ENCODE results near the gene ZBED4.
A peak's percentile ranks its signal among the peaks of the same experiment; 100 is the strongest.

ZBED4 gene

DNA sequence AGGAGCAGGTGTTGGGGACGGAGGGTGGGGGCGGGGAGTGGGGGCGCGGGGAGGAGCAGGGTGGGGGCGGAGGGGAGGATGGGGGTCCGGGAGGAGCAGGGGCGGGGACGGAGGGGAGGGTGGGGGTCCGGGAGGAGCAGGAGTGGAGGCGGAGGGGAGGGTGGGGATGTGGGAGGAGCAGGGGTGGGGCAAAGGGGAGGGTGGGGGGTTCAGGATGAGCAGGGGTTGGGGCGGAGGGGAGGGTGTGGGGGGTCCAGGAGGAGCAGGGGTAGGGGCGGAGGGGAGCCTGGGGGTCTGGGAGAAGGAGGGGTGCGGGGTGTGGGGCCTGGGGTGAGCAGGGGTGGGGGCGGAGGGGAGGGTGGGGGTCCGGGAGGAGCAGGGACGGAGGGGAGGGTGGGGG is 81.9 kb downstream of the ZBED4 start:
- in situ Hi-C loops (cut with HindIII; ENCODE audit: low sequenced_read_pairs), result no loop called here
- DNase-seq (ENCODE audit: low read depth, low spot score), result no peak
- TF ChIP-seq, protein P1, sequence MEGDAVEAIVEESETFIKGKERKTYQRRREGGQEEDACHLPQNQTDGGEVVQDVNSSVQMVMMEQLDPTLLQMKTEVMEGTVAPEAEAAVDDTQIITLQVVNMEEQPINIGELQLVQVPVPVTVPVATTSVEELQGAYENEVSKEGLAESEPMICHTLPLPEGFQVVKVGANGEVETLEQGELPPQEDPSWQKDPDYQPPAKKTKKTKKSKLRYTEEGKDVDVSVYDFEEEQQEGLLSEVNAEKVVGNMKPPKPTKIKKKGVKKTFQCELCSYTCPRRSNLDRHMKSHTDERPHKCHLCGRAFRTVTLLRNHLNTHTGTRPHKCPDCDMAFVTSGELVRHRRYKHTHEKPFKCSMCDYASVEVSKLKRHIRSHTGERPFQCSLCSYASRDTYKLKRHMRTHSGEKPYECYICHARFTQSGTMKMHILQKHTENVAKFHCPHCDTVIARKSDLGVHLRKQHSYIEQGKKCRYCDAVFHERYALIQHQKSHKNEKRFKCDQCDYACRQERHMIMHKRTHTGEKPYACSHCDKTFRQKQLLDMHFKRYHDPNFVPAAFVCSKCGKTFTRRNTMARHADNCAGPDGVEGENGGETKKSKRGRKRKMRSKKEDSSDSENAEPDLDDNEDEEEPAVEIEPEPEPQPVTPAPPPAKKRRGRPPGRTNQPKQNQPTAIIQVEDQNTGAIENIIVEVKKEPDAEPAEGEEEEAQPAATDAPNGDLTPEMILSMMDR (IDR thresholded peaks at IDR 0.05; ENCODE audit: low read depth, low read length), result no peak

DNA sequence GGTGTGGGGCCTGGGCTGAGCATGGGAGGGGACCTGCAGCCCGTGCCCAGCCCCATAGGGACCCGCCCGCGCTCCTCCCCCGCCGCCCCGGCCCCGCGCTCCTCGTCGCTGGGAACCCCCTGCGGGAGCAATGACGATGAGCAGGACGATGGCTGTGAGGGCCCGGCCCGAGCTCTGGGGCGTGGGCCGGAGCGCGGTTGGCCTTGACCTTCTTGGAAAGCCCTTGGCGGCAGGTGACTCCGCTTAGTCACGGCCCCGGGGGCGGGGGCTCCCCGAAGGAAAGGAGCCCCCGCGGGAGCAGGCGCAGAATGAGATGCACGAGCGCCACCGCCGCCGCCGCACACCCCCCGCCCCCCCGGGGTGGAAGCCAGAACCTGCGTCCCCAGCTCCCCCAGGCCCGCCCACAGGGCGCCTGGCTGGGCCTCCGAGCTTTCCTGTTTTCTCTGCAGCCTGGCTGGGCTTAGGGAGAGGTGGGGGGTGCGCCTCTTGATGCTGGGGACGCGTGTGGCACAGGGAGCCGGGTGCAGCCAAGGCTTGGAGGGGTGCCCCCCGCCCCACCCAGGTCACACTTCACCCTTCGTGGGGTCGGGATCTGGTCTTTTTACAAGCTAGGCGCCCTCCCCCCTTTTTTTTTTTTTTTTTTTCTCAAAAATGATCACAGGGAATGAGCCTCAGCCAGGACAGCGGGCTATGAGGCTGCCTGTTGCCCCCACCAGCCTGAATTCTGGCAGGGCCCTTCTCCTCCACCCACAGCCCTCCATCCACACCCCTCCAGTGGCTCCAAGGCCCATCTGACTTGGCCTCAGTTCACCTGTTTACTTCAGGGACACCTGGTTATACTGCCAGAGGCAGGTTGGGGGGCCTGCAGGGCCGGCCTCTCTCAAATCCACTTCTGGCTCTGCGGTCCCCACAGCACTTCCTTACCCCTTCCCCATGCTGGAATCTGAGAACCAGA is 82.7 kb downstream of the ZBED4 start:
- peak; percentile 78 for DNase-seq (ENCODE audit: low read depth, low spot score)
- in situ Hi-C loops (cut with HindIII; ENCODE audit: low sequenced_read_pairs), result no loop called here
- H3K4me3 ChIP-seq (ENCODE audit: low read depth, low read length), result peak overlapping the region; percentile 5

More for the DNA sequence above, 81.9 kb downstream of the ZBED4 start:
- peak overlapping the region; percentile 5 for H3K4me3 ChIP-seq (ENCODE audit: low read depth, low read length)

GRCh38 chr22:49936973-49937757 is 83.5 kb downstream of the ZBED4 start:
- TF ChIP-seq, protein P1 (IDR thresholded peaks at IDR 0.05; ENCODE audit: low read depth, low read length), result no peak
- no peak for DNase-seq (ENCODE audit: low read depth, low spot score)
- in situ Hi-C loops (cut with HindIII; ENCODE audit: low sequenced_read_pairs), result no loop called here
- H3K4me3 ChIP-seq (ENCODE audit: low read depth, low read length), result no peak overlapping the region

More for the DNA sequence above, 82.7 kb downstream of the ZBED4 start:
- TF ChIP-seq, protein P1 (IDR thresholded peaks at IDR 0.05; ENCODE audit: low read depth, low read length), result no peak

- in situ Hi-C loops (cut with HindIII; ENCODE audit: low sequenced_read_pairs), result no loop called here
- TF ChIP-seq, protein P1 (IDR thresholded peaks at IDR 0.05; ENCODE audit: low read depth, low read length), result no peak
- DNase-seq (ENCODE audit: low read depth, low spot score), result no peak
- no peak overlapping the region for H3K4me3 ChIP-seq (ENCODE audit: low read depth, low read length)
Measured at GRCh38 chr22:49937758-49938564, 84.3 kb downstream of the ZBED4 start.

DNA sequence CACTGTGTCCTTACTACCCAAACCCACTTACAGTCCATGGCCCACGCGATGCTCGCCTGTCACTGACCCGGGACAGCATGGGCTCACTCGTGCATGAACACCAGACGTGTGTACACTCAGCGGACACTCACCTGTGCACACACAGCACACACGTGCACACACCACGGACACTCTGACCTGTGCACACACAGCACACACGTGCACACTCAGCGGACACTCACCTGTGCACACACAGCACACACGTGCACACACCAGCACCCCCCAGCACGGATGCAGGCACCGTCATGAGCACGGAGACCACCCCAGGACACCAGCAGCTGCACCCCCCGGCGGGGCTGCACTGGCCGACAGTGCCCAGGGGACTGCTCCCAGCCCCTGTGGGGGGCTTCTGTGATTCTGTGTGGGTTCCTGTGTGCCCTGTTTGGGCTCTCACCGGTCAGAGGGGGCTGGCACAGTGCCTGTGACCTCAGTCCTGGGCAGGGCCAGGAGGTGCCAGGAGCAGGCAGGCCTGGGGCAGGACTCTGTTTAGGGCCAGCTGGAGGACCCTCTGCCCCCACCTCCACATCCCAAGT is 85.0 kb downstream of the ZBED4 start:
- H3K4me3 ChIP-seq (ENCODE audit: low read depth, low read length), result no peak overlapping the region
- in situ Hi-C loops (cut with HindIII; ENCODE audit: low sequenced_read_pairs), result no loop called here
- TF ChIP-seq, protein P1 (IDR thresholded peaks at IDR 0.05; ENCODE audit: low read depth, low read length), result no peak
- no peak for DNase-seq (ENCODE audit: low read depth, low spot score)
